GM19324 (cell line): ENCODE data around the gene CD6.
"Not testable (repeated sequence)": the region's sequence is repeated elsewhere in the genome, so short reads cannot be mapped to it uniquely, and the experiment has no call there.

Experiments used
- ATAC-seq: cut with Tn5 transposase; IDR thresholded peaks from one replicate; pipeline ENCODE4 v1.9.1; 2021; ENCODE audit warnings: mild to moderate bottlenecking, moderate library complexity; ENCODE audit not compliant: unreplicated experiment, low FRiP score

Gene CD6

DNA sequence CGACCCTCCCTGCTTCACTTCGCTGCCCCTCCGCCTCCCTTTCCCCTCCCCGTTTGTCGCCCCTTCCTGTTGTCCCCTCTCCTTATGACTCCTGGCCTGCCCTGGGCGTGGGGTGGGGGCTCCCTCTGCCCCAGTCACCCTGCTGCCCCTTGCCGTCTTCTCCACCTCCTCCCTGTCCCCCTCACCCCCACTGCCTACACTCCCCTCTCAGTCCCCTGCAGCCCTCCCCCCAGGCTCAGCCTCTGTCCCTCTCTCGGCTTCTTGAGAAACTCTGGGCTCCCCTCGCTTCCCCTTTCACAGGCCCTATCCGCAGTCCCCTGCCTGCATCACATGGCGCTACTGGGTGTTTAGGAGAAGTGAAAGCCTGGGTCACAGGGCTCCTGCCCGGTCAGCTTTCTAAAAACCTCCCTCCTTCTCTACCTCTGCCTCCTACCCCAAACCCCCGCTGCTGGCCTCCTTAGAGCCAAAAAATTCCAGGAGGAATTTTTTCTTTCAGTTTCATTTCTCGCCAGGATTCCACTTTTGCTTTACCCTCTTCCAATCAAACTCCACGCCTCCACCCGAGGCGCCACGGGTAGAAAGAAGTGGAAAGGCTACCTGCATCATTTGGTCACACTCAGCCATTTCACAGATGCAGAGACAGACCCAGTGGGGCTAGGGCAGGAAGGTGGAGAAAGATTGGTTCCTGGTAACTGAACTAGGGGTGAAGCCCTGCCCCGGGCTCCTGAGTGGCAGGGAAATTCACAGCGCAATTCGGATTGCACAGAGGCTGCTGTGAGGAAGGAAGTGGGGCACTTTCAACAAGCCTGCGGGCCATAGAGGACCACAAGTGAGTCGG lies 19.4 kb upstream of the CD6 start, which contains the start of gene SLC15A3:
TSS of gene SLC15A3 (minus strand) at position 273 of the 838 bp plus-strand sequence. CDS start 625 bp downstream, outside the sequence.
- peak; percentile 79 for ATAC-seq

DNA sequence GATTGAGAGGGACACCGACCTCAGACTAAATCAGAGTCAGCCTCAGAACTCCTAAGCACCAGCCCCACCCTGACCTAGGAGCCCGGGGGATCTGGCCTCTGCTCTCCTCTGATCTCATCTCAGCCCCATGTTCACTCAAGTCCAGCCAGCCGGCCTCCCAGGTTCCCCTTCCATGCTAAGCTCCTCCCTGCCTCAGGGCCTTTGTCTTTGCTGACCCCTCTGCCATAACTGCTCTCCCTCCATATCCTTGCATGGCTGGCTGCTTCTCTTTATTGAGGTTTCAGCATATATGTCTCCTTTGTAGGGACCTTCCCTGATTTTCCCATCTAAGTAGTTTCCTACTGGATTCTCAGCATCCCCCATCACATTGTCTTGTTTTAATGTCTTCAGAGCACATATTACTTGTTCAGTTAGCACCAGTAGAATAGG lies 18.7 kb upstream of the CD6 start:
- ATAC-seq, result peak; percentile 8

DNA sequence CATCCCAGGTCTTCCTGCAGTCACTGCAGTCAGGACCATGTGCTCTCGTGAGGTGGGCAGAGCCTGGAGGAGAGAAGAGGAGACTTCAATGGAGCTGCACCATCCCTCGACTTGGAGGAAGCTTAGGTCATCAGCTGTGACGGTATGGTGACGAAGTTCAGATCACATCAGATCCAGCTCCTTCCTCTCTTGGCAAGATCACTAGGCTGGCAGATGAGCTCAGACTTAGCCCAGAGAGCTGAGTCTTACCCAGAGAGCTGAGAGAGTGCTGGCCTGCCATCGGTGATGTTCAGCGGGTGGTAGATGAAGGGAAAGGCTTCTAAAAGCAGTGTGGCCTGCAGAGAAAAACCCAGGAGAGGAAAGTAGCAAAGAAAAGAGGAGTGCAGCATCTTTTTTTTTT lies 17.7 kb upstream of the CD6 start:
- no peak for ATAC-seq

DNA sequence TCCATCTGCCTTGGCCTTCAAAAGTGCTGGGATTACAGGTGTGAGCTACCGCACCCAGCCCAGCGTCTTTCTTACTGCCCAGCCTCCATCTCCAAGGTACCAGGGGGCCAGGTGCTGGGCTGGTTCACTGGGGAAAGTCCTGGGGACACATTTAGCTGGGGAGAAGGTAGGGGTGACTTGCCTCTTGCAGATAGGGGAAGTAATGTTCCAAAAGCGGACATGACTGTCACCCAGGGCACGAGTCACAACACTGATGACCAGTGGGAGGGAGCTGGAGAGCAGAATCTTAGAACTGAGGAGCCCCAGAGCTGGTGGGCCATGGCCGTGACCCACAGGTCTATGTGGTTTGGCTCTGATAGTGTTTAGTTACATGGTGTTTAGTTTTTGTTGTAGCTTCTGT lies 17.1 kb upstream of the CD6 start:
- no peak for ATAC-seq

DNA sequence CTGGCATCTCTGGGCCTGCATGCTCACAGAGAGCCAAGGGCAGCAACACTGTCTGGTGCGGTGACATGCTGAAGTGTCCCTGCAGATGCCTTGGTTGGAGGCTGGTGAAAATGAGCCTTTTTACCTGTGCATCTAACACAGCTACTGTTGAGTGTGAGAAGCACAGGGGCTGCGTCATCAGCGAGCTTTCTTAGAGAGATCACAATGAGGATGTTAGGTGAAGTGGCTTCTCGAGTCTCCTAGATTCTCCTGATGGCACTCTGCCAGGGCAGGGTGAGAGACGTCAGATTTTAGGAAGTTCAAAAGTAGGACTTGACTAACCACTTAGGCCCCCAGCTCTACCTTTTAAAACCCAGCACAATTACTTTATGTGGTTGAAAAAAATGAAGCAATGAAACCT lies 15.9 kb upstream of the CD6 start:
- ATAC-seq, result no peak

DNA sequence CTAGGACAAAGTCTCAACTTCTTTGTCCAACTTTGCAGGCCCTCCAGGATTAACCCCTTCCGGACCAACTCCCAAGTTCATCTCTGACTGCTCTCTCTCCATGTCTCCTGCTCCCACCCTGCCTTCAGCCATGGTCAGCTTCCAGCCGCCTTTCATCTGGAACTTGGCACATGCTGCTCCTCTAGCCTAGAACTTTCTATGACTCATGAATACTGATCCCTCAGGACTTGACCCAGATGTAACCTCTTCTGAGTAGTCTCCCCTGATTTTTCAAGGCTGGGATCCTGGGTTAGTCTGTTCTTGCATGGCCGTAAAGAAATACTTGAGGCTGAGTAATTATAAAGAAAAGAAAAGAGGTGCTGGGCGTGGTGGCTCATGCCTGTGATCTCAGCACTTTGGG lies 14.3 kb upstream of the CD6 start:
- no peak for ATAC-seq

DNA sequence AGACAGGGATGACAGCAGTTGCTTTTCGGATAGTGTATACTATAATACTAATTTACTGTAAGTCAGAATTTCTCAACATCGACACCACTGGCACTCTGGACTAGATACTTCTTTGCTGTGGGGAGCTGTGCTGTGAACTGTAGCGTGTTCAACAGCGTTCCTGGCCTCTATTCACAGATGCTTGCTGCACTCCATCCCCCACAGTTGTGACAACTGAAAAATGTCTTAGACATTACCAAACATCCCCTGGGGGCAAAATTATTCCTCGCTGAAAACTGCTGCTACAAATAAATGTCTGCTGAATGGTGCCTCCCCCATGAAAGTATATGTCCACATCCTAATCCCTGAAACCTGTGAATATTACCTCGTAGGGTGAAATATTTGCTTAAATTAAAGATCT lies 12.0 kb upstream of the CD6 start:
- no peak for ATAC-seq

DNA sequence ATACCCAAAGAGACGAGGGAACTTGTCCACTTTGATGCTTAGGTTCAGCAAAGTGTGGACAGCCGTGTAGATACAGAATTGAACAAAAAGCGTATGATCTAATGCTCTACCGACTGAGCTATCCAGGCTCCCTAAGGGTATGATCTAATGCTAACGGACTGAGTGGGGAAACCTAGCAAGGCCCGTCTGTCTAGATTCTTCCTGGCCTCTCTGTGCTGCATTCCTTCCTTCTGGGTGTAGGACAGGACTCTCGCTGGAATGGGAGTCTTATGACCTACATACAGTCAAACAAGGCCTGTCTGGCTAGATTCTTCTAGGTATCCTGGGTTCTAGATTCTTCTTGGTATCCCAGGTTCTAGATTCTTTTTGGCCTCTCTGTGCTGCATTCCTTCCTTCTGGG lies 11.1 kb upstream of the CD6 start:
- ATAC-seq, result no peak

DNA sequence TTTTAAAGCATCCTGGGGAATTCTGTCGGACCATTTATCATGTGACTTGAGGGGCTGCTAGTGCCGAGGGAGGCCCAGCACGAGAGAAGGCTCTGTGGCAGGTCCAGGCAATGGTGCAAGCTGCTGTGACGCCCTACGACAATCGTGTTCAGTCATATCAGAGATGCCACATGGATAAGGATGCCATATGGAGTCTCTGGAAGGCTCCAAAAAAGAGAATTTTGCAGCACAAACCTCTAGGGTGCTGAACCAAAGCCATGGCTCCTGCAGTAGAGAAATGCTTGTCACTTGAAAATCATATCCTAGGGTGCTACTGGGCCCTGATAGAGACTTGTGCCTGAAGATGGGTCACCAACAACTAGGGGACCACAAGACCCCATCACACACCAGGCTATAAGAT lies 6.7 kb upstream of the CD6 start:
- no peak for ATAC-seq

DNA sequence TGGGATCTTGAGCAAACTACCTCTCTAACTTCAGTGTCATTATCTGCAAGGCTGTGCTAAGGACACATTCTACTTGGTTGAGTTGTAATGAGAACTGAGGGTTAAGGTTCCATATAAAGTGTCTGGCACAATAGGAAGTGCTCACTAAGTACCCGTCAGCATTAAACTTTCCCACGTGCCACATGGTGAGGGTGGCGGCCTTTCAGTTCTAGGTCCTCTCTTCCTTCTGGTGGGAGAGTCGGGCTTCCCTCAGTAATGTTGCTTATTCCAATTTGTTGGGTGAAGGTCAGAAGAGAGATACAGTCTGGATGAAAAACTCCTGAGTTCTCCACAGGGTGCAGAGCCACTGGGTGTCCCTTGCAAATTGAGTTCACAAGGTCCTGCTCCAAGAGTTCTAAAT lies 4.6 kb upstream of the CD6 start:
- no peak for ATAC-seq

DNA sequence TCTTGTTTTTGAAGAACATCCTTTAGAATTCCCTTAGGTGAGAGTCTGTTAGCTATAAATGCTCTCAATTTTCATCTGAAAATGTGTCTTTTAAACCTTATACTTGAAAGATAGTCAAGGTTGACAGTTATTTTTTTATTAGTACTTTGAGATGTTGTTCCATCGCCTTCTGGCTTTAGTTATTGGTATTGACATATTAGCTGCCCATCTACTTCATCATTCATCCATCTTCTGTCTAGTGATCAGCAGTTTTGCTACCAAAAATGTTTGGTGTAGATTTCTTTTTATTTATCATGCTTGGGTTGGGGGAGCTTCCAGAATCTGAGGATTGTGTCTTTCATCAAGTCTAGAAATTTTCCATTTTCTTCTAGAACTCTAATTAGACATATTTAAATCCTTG lies 3.3 kb upstream of the CD6 start:
- no peak for ATAC-seq

DNA sequence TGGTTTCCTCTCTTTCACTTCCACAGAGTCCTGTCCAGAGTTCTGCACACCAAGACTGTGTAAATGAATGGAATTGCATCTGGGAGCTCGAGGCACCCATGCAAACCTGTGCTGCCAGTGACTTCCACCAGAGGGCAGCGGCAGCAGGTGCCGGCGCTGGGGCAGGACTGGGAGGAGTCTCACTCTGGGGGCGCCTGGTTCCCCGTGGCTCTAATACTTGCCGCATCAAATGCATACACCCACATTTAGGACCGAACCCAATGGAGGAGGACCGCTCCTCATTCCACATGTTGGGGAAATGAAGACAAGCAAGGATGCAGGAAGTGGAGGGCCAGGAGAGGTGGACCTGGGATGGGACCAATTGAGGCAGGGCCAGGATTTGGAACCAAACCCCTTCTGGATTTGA lies 1.1 kb upstream of the CD6 start:
- ATAC-seq, result no peak

DNA sequence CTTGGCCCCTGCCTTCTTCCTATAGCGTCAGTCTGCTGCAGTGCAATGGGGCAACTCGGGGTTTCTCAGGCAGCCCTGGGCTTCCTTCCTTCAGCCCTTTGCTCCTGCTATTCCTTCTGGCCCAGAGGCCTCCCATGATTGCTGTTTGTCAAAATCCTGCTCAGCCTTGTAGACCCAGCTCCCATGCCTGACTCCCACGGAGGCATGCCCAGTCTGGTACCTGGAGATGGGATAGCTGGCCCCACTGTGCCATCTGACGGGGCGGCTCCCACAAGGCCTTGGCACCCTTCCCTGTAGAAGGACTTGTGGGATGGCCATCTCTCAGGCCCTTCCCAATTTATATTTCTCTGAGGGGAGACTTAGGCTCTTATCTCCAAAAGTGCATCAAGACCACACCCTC lies 590 bp upstream of the CD6 start:
- ATAC-seq, result no peak

DNA sequence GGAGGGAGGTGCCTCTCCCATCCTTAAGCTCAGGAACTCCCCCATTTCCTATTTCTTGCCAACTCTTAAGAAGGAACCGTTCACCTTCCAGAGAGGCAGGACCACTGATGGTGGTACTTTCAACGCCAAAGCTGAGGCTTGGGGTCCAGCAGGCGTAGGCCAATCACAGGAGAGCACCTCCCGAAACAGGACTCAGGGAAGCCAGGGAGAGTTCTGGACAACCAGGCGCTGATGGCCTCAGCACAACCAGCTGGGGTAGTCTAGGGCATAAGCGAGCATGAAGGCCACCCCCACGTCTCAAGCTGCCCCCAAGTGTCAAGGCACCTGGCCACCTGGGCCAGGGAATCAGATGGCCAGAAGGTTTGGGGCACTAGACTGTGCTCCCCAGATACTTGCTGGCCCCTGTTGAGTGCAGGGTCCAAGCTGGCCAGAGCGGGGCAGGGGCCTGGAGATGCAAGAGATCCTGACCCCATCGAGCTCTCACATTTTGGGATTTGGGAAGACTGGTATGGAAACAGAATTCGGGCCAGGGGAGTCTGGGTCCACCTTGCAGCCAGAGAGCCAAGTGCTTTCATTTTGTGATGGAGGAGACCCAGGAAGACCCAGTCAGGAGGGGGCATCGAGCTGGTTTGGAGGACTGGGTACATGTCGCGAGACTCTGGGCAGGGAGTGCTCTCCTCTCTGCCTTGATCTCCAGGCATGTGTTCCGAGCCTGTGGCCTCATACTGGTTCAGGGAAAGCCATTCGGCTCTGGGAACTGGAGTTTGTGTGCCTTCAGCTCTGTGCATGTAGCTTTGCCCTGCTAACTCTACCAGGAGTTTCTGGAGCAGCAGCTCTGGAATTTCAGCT lies 926 bp downstream of the CD6 start:
- ATAC-seq, result no peak

DNA sequence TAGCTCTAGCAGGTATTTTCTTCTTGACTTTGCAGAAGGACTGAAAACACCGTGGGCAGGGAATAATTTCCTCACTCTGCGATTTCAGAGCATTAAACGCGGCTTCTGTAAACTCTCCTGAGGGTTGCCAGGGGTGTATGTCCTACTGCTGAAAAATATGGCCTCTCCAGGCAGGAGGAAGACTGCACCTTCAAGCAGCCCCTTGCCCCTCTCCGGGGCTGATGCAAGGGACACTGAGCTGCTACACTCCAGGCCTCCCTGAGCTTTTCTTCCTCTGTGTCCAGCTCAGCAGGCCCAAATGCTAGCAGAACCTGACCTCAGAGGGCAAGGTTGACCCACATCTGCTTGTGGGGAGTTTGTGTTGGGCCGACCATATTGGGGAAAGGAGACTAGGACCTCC lies 2.2 kb downstream of the CD6 start:
- no peak for ATAC-seq

DNA sequence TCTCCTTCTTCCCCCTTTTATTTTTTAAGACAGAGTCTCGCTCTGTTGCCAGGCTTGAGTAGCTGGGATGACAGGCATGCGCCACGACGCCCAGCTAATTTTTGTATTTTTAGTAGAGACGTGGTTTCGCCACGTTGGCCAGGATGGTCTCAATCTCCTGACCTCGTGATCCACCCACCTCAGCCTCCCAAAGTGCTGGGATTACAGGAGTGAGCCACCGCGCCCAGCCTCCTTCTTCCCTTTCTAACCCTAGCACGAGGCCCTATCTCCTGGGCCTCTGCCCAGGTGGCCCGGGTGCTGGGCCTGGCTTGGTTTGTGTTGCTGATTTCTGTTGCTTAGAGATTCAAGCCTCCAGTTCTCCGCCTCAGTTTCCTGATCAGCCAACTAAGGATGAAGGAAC lies 2.8 kb downstream of the CD6 start:
- ATAC-seq, result not testable (repeated sequence)

DNA sequence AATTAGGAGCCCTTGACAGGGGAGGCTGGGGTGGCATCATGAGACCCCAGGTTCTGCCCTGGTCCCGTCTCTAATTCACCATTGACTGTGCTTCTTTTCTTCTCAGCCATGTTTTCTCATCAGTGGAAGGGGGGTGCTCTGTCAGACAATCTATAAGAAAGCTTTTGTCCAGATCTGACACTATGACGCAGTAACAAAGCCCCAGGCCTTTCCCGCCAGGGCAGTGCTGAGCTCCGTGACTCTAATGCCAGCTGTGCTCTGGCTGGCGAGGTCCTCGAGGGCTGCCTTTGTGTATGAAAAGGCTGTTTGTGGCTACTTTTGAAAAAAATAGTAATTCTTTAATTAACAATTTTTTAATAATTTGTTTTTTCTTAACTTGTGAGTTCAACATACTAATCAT lies 3.2 kb downstream of the CD6 start:
- ATAC-seq, result no peak

DNA sequence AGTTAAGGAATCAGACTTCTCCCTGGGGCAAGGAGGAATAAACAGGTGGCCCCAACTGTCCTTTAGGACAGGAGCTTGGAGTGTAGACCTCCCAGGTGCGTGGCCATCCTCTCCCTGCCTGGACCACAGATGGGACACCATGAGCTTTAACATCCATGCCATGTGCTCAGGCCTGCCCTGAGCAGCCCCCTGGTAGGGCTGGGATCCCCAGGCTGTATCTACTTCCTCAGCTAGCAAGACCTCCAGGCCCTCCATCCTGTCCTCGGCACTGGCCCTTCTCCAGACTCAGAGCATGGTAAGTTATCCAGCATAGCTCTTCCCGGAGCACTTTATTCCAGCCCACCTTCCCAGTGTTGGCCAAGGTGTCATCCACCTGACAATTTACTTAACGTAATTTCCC lies 5.7 kb downstream of the CD6 start:
- no peak for ATAC-seq

DNA sequence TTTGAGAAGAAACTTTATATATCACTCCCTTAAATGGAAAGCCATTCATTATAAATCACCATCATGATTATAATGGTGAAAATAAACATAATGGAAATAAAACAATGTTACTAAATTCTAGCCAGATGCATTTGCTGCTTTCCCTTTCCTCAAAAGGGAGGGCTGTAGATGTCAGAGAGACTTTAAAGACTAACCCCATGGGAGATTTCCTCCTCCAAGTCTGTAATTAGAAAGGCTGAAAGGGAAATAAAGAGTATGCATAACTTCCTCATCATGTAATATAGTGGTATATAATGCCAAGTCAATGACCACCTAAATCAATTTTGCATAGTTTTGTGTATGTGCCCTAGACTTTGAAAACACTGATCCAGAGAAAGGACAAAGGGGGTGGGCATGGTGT lies 6.4 kb downstream of the CD6 start:
- no peak for ATAC-seq

DNA sequence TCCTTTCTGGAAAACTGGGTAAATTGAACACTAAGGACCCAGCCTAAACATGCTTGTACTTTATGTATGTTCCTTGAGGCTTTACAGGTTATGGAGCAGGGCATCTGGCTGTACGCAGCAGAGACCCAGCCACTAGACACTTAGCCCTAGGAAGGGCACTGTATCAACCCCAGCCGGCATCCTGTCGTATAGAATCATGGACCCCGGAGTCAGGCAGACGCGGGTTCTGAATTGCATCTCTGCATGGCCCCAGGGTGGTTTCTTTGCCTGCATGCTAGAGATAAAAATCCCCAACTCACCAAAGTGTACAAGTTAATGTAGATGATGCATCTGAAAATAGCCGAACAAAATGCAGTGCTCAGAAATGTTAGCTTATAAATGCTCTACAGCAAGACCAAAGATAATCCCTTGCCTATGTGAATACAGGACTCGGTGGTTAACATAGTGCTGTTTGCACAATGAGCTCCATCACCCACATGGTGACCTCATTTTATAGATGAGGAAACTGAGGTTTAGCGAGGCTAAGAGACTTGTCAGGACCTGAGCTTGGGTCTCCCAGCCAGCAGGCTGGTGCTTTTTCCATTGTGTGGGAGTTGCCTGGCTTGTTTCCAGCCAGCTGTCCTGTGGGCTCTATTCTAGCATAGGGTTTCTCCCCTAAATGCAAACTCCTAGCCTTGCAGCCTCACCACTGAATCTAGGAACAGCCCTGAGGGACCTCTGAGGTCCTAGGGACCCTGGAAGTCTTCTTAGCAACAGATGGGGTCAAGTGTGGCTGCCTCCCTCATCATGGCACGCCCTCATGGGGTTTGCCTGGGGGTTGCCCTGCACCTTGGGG lies 7.3 kb downstream of the CD6 start:
- ATAC-seq, result no peak

DNA sequence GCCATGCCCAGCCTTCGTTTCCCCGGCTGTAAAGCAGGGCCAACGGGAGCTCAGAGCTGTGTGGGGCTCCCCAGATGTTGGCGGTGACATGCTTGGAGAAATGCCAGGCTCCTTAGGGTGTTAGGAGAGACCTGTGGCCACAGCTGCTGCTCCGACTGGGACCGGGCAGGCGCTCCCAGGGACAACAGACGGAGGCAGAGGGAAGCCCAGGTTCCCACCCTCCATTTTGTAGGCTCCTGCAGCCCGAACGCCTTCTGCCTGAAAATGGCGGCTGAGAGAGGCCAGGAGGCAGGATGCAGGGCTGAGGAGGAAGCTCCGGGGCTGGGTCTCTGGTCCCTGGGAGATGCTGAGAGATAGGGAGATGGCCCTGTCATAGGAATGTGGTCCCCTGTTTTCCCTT lies 10.0 kb downstream of the CD6 start:
- ATAC-seq, result no peak
